GM12875 (cell line): Measurements from ENCODE around the gene IRAK1.

Experiments used
- H3K4me3 ChIP-seq: one replicate; pipeline ENCODE4 v1.5.1; 2011; ENCODE audit warnings: low read depth, low read length, control low read depth
- TF ChIP-seq, protein P1 (sequence below): IDR thresholded peaks from 2 replicates; pipeline ENCODE4 v1.5.1; 2011; ENCODE audit warnings: low read depth, mild to moderate bottlenecking, control low read depth, inconsistent platforms, low read length, moderate library complexity, borderline replicate concordance; ENCODE audit not compliant: insufficient read depth

IRAK1 gene

DNA sequence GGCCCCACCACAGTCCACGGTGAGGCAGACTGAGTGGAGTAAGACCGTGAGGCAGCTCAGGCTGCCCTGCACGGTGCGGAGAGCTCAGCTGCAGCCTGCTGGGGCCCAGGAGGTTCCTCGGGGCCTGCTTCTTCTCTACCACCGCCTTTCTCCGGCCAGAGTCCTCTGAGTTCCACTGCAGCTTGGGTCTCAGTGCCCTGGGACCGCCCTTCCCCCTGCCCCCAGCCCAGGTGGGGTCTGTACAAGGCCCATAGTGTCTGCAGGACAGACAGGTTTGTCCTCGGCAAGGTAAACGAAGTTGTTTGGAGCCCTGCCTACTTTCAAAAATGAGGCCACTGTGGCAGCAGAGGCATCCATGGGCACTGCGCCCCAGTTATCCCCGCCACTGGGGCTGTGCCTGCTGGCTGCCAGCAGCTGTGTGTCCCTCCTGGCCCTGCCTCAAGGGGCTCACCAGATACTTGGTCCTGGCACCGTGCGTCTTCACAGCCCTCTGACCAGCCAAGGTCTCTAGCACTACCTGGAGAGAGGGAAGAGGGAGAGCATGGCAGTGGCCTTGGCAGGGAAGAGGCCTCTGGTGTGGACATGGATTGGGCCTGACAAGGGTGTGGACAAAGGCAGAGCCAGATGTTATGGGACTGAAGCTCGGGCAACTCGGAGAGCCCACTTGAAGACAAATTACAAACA lies 4.0 kb downstream of the IRAK1 start:
- TF ChIP-seq, protein P1, sequence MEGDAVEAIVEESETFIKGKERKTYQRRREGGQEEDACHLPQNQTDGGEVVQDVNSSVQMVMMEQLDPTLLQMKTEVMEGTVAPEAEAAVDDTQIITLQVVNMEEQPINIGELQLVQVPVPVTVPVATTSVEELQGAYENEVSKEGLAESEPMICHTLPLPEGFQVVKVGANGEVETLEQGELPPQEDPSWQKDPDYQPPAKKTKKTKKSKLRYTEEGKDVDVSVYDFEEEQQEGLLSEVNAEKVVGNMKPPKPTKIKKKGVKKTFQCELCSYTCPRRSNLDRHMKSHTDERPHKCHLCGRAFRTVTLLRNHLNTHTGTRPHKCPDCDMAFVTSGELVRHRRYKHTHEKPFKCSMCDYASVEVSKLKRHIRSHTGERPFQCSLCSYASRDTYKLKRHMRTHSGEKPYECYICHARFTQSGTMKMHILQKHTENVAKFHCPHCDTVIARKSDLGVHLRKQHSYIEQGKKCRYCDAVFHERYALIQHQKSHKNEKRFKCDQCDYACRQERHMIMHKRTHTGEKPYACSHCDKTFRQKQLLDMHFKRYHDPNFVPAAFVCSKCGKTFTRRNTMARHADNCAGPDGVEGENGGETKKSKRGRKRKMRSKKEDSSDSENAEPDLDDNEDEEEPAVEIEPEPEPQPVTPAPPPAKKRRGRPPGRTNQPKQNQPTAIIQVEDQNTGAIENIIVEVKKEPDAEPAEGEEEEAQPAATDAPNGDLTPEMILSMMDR, result no peak
- no peak overlapping the region for H3K4me3 ChIP-seq

DNA sequence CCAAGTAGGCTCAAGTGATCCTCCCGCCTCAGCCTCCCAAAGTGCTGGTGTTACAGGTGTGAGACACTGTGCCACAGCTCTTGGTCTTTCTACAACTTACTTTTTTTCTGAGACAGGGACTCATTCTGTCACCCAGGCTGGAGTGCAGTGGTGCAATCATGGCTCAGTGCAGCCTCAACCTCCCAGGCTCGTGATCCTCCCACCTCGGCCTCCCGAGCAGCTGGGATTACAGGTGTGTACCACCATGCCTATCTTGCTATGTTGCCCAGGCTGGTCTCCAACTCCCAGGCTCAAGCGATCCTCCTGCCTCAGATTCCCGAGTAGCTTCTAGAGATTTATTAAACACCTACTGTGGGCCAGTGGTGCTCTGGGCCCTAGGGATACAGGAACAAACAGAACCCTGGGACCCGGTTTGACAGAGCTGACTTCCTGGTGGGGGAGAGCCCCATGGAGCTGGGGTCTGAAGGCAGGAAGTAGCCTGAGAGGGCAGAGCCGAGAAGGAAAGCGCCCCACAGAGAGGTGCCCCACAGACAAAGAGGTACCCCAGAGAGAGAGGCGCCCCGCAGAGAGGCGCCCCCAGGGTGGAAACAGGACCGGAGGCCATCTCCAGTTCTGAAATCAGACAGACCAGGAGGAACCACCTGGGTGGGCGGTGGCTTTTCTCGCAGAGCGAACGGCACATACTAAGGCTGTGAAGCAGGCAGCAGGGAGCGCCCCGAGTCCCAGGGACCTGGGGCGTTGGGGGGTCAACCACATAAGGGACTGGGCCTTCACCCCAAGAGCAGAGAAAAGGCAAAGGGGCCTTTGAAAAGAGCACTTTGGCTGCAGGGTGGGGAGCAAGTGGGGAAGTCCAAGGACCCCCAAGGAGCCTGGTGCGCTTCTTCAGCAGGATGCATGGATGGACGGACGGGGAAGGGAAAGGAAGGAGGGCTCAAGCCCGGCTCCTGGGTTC lies 5.0 kb downstream of the IRAK1 start:
- H3K4me3 ChIP-seq, result no peak overlapping the region
- TF ChIP-seq, protein P1, result no peak

DNA sequence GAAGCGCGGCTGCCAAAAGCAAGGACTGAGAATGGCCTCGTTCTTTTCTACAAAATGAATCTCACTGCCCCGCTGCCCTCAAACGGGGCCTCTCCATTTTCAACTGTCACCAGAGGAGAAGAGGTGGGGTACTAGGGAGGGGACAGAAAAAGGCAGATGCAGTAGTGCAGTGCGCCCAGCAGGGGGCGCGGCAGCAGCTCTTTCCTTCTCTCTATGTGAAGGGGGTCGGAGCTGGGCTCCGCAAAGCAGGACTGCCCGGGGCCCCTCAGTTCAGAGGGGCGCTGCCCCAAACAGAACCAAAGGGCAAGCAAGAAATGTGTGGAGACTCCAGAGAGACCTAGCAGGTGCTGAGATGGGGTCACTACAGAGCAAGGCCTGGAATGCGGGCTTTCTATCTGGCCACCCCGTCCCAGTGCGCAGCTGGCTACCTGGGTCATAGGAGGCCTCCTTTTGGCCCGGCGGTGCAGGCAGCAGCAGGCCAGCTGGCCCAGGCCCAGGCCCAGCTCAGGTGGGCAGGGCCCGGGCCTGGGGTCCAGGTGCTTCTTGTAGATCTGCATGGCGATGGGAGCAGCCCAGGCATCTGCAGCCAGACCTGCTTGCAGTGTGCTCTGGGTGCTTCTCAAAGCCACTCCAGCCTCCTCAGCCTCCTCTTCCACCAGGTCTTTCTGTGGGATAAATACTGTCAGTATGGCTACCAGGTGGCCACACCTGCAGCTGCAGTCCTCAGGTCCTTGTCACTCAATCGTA lies 5.9 kb downstream of the IRAK1 start:
- H3K4me3 ChIP-seq, result no peak overlapping the region

DNA sequence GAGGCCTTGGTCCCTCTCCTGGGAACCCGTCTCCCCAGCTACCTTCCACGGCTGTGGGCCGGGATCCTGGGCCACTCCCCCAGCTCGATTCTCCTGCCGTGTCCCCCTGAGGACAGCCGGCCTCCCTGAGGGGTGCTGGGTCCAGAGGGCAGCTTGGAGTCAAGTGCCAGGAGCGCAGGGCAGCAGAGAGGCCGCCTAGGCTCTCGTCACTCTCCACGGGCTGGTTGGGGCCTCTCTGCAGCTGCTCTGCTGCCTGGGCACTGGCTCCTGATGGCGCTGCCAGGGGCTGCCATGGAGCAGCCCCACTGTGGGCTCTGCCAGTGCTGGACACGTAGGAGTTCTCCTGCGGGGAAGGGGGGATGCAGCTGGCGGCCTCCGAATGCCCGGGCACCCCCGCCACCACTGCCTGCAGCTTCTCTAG lies 6.7 kb downstream of the IRAK1 start:
- TF ChIP-seq, protein P1, result no peak
- no peak overlapping the region for H3K4me3 ChIP-seq

More for the DNA sequence above, 5.9 kb downstream of the IRAK1 start:
- TF ChIP-seq, protein P1, result peak; percentile 94

DNA sequence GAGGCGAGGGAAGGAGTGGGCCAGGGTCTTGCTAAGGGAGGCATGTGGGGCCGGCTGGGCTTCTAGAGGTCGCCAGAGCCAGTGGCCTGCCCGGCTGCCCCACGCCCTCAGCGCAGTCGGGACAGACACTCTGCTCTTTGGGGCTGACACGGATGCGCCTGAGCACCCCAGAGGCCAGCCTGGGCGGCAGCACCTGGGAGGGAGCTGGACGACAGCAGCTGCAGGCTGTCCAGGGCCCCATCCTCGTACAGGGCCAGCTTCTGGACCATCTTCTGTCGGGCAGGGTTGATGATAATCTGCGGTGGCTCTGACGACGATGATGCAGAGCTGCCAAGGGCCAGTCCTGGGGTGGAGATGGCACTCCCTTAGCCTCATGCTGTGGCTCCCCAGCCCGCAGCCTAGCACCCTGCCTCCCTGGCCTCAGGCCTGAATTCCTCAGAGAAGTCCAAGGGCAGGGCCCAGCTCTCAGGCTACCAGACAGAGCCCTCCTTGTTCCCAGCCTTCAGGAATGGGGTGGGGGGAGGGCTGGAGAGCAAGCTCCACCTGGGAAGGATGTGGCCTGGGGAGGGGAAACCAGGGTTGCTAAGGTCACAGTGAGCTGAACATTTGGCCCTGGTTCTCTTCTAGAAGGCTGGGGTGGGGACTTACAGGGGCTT lies 7.2 kb downstream of the IRAK1 start:
- TF ChIP-seq, protein P1, result no peak
- H3K4me3 ChIP-seq, result no peak overlapping the region
